ENCODE results near the gene SLC52A3.

Gene SLC52A3

GRCh38 chr20:771741-772464 is 3.6 kb upstream of the SLC52A3 start:
- Histone ChIP-seq H3K4me3 (ENCODE audit: low read depth in 1 of 5, low read length in 5 of 5) (no peak overlapping the region), H3K27me3 (ENCODE audit: control insufficient read depth in 5 of 5, insufficient read depth in 4 of 5, low read length in 5 of 5) (peaks cover 9 to 12% (median 11%) of the 10 kb centered on the region in 5 donors), H3K9me3 (ENCODE audit: control insufficient read depth in 5 of 5, low read length in 5 of 5) (peaks cover 0 to 5% (median 0%) of the 10 kb centered on the region in 5 donors), H3K36me3 (ENCODE audit: control insufficient read depth in 5 of 5, insufficient read depth in 5 of 5, low read length in 5 of 5) (no peaks in the 10 kb centered on the region), H3K27ac (ENCODE audit: low read depth, low read length) (no peak overlapping the region), H3K9ac (ENCODE audit: low read length in 5 of 5) (no peak overlapping the region), H3K4me1 (ENCODE audit: control insufficient read depth in 5 of 5, insufficient read depth in 5 of 5, low read length in 5 of 5) (peaks cover 0 to 10% (median 0%) of the 10 kb centered on the region in 5 donors)

DNA sequence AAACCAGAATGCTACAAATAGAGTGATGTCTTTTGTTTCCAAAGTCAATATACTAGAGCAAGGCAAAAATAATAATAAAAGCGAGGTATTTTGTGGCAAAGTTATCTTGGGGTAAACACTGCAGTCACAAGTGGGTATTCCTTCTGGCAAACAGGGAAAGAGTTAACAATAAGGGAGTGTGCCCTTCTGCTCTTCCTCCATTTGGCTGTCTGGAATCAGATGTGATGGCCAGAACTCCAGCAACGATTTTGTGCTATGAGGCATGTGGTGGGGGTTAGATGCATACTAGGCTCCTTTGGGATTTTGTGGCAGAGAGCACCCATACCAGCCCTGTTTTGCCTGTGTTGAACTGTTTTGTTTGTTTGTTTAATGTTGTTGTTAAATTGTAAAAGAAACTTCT is 2.4 kb upstream of the SLC52A3 start:
- Histone ChIP-seq H3K27ac (ENCODE audit: low read depth, low read length) (no peak overlapping the region), H3K4me1 (ENCODE audit: control insufficient read depth in 5 of 5, insufficient read depth in 5 of 5, low read length in 5 of 5) (peaks cover 0 to 10% (median 0%) of the 10 kb centered on the region in 5 donors), H3K27me3 (ENCODE audit: control insufficient read depth in 5 of 5, insufficient read depth in 4 of 5, low read length in 5 of 5) (peaks cover 4 to 9% (median 8%) of the 10 kb centered on the region in 5 donors), H3K9me3 (ENCODE audit: control insufficient read depth in 5 of 5, low read length in 5 of 5) (peaks cover 0 to 5% (median 0%) of the 10 kb centered on the region in 5 donors), H3K9ac (ENCODE audit: low read length in 5 of 5) (no peak overlapping the region), H3K36me3 (ENCODE audit: control insufficient read depth in 5 of 5, insufficient read depth in 5 of 5, low read length in 5 of 5) (no peaks in the 10 kb centered on the region), H3K4me3 (ENCODE audit: low read depth in 1 of 5, low read length in 5 of 5) (no peak overlapping the region)

- Histone ChIP-seq H3K27ac (ENCODE audit: low read depth, low read length) (no peak overlapping the region), H3K9me3 (ENCODE audit: control insufficient read depth in 5 of 5, low read length in 5 of 5) (peaks cover 0 to 5% (median 0%) of the 10 kb centered on the region in 5 donors), H3K9ac (ENCODE audit: low read length in 5 of 5) (no peak overlapping the region), H3K4me1 (ENCODE audit: control insufficient read depth in 5 of 5, insufficient read depth in 5 of 5, low read length in 5 of 5) (peaks cover 0 to 10% (median 0%) of the 10 kb centered on the region in 5 donors), H3K36me3 (ENCODE audit: control insufficient read depth in 5 of 5, insufficient read depth in 5 of 5, low read length in 5 of 5) (no peaks in the 10 kb centered on the region), H3K4me3 (ENCODE audit: low read depth in 1 of 5, low read length in 5 of 5) (no peak overlapping the region), H3K27me3 (ENCODE audit: control insufficient read depth in 5 of 5, insufficient read depth in 4 of 5, low read length in 5 of 5) (peaks cover 0 to 11% (median 5%) of the 10 kb centered on the region in 5 donors)
These were observed 1.4 kb downstream of the SLC52A3 start for GRCh38 chr20:766906-767305.

GRCh38 chr20:764255-764654 is 4.0 kb downstream of the SLC52A3 start:
- peaks cover 0 to 9% (median 3%) of the 10 kb centered on the region in 5 donors for H3K4me1 ChIP-seq (ENCODE audit: control insufficient read depth in 5 of 5, insufficient read depth in 5 of 5, low read length in 5 of 5)
- no peak overlapping the region for H3K4me3 ChIP-seq (ENCODE audit: low read depth in 1 of 5, low read length in 5 of 5)

DNA sequence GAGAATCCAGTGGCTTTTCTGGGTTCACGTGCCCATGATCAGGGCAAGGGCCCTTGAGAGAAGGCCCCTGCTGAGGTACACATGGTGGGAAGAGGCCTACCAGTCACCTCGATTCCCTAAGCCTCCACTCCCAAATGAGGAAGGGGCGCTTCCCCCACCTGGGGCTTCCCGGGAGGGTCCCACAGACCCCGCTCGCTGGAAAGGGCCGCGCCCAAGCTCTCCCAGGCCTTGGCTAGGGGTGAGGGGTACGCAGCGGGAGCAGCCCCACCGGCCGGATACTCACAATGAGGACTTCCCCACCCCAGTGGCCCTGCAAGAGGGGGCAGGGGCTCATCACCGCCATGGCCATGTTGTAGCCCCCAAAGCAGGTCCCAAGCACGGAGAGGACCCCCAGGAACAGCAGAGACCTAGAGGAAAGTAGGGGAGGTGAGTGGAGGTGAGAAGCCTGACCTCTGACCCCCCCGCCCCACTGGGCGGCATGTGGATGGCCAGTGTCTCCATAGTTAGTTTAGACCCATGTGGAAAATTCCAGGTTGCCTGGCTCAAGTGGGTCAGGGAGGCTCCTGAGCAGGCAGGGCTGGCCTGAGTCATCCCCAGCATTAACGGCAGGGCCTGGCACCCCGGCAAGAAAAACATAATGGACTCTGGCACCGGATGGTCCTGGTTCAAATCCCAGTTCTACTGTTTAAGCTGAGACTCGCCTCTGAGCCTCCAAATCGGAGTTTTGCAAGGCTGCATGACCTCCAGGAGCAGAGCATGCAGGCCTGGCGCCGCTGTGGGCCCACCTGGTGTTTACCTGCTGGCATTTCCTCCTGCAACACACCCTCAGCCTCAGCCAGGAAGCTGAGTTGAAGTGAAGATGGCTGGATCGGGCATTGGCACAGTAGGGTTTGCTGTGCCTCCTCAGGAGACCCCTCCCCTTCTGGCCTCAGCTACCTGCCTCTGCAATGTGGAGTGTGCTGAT is 6.6 kb downstream of the SLC52A3 start:
- no peak overlapping the region for H3K9ac ChIP-seq (ENCODE audit: low read length in 5 of 5)
- H3K4me1 ChIP-seq (ENCODE audit: control insufficient read depth in 5 of 5, insufficient read depth in 5 of 5, low read length in 5 of 5): peaks cover 0 to 9% (median 3%) of the 10 kb centered on the region in 5 donors
- H3K36me3 ChIP-seq (ENCODE audit: control insufficient read depth in 5 of 5, insufficient read depth in 5 of 5, low read length in 5 of 5): no peaks in the 10 kb centered on the region
- H3K27me3 ChIP-seq (ENCODE audit: control insufficient read depth in 5 of 5, insufficient read depth in 4 of 5, low read length in 5 of 5): peaks cover 9 to 19% (median 14%) of the 10 kb centered on the region in 5 donors
- no peak overlapping the region for H3K27ac ChIP-seq (ENCODE audit: low read depth, low read length)
- no peak overlapping the region for H3K4me3 ChIP-seq (ENCODE audit: low read depth in 1 of 5, low read length in 5 of 5)
- no peaks in the 10 kb centered on the region for H3K9me3 ChIP-seq (ENCODE audit: control insufficient read depth in 5 of 5, low read length in 5 of 5)

More at GRCh38 chr20:764255-764654, 4.0 kb downstream of the SLC52A3 start:
- H3K27me3 ChIP-seq (ENCODE audit: control insufficient read depth in 5 of 5, insufficient read depth in 4 of 5, low read length in 5 of 5): peaks cover 9 to 17% (median 15%) of the 10 kb centered on the region in 5 donors
- no peaks in the 10 kb centered on the region for H3K9me3 ChIP-seq (ENCODE audit: control insufficient read depth in 5 of 5, low read length in 5 of 5)
- no peak overlapping the region for H3K9ac ChIP-seq (ENCODE audit: low read length in 5 of 5)
- H3K36me3 ChIP-seq (ENCODE audit: control insufficient read depth in 5 of 5, insufficient read depth in 5 of 5, low read length in 5 of 5): no peaks in the 10 kb centered on the region
- no peak overlapping the region for H3K27ac ChIP-seq (ENCODE audit: low read depth, low read length)

GRCh38 chr20:760751-761417 is 7.4 kb downstream of the SLC52A3 start:
- no peaks in the 10 kb centered on the region for H3K36me3 ChIP-seq (ENCODE audit: control insufficient read depth in 5 of 5, insufficient read depth in 5 of 5, low read length in 5 of 5)
- H3K9me3 ChIP-seq (ENCODE audit: control insufficient read depth in 5 of 5, low read length in 5 of 5): no peaks in the 10 kb centered on the region
- H3K27me3 ChIP-seq (ENCODE audit: control insufficient read depth in 5 of 5, insufficient read depth in 4 of 5, low read length in 5 of 5): peaks cover 9 to 19% (median 14%) of the 10 kb centered on the region in 5 donors
- H3K4me3 ChIP-seq (ENCODE audit: low read depth in 1 of 5, low read length in 5 of 5): no peak overlapping the region
- no peak overlapping the region for H3K9ac ChIP-seq (ENCODE audit: low read length in 5 of 5)
- H3K27ac ChIP-seq (ENCODE audit: low read depth, low read length): no peak overlapping the region
- H3K4me1 ChIP-seq (ENCODE audit: control insufficient read depth in 5 of 5, insufficient read depth in 5 of 5, low read length in 5 of 5): peaks cover 0 to 9% (median 3%) of the 10 kb centered on the region in 5 donors

GRCh38 chr20:757506-757905 is 10.8 kb downstream of the SLC52A3 start:
- Histone ChIP-seq H3K4me3 (ENCODE audit: low read depth in 1 of 5, low read length in 5 of 5) (no peak overlapping the region), H3K36me3 (ENCODE audit: control insufficient read depth in 5 of 5, insufficient read depth in 5 of 5, low read length in 5 of 5) (no peaks in the 10 kb centered on the region), H3K9me3 (ENCODE audit: control insufficient read depth in 5 of 5, low read length in 5 of 5) (no peaks in the 10 kb centered on the region), H3K27ac (ENCODE audit: low read depth, low read length) (no peak overlapping the region), H3K9ac (ENCODE audit: low read length in 5 of 5) (no peak overlapping the region), H3K4me1 (ENCODE audit: control insufficient read depth in 5 of 5, insufficient read depth in 5 of 5, low read length in 5 of 5) (peaks cover 0 to 9% (median 3%) of the 10 kb centered on the region in 5 donors), H3K27me3 (ENCODE audit: control insufficient read depth in 5 of 5, insufficient read depth in 4 of 5, low read length in 5 of 5) (peaks cover 9 to 16% (median 13%) of the 10 kb centered on the region in 5 donors)

DNA sequence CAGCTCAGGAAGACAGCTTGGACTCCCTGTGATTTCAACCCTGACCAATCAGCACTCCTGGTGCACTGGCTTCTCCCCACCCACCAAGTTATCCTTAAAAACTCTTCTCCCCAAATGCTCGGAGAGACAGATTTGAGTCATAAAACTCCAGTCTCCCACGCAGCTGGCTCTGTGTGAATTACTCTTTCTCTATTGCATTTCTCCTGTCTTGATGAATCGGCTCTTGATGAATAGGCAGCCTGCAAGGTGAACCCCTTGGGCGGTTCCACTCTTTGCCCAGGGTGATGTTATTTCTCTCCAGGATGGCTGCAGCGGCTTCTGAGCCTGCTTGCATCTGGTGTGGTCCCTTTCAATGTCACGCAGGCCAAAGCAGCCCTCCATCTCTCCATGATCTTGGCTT is 12.4 kb downstream of the SLC52A3 start:
- H3K4me1 ChIP-seq (ENCODE audit: control insufficient read depth in 5 of 5, insufficient read depth in 5 of 5, low read length in 5 of 5): peaks cover 0 to 7% (median 3%) of the 10 kb centered on the region in 5 donors
- no peak overlapping the region for H3K4me3 ChIP-seq (ENCODE audit: low read depth in 1 of 5, low read length in 5 of 5)
- H3K9ac ChIP-seq (ENCODE audit: low read length in 5 of 5): no peak overlapping the region
- no peaks in the 10 kb centered on the region for H3K9me3 ChIP-seq (ENCODE audit: control insufficient read depth in 5 of 5, low read length in 5 of 5)
- peaks cover 8 to 17% (median 11%) of the 10 kb centered on the region in 5 donors for H3K27me3 ChIP-seq (ENCODE audit: control insufficient read depth in 5 of 5, insufficient read depth in 4 of 5, low read length in 5 of 5)
- H3K36me3 ChIP-seq (ENCODE audit: control insufficient read depth in 5 of 5, insufficient read depth in 5 of 5, low read length in 5 of 5): no peaks in the 10 kb centered on the region
- no peak overlapping the region for H3K27ac ChIP-seq (ENCODE audit: low read depth, low read length)

DNA sequence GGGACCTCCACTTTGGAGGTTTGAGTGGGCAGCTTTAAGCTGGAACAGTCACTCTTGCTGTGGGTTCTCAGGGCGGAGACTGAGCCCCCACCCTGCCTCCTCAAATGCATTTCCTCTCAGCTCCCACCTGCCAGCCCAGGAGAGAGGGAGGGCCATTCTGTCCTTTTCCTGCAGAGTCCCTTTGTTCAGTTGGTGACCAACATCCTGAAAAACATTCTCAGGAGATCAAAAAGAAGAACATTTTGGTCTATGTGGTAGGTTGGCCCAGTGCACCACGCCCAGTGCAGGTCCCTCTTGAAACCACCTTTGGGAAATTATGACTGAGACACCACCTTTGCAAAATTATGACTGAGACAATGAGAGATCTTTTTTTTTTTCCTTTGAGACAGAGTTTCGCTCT is 13.4 kb downstream of the SLC52A3 start:
- H3K36me3 ChIP-seq (ENCODE audit: control insufficient read depth in 5 of 5, insufficient read depth in 5 of 5, low read length in 5 of 5): no peaks in the 10 kb centered on the region
- H3K27ac ChIP-seq (ENCODE audit: low read depth, low read length): no peak overlapping the region
- H3K27me3 ChIP-seq (ENCODE audit: control insufficient read depth in 5 of 5, insufficient read depth in 4 of 5, low read length in 5 of 5): peaks cover 0 to 11% (median 3%) of the 10 kb centered on the region in 5 donors
- H3K9ac ChIP-seq (ENCODE audit: low read length in 5 of 5): no peak overlapping the region
- no peaks in the 10 kb centered on the region for H3K9me3 ChIP-seq (ENCODE audit: control insufficient read depth in 5 of 5, low read length in 5 of 5)
- peaks cover 0 to 6% (median 3%) of the 10 kb centered on the region in 5 donors for H3K4me1 ChIP-seq (ENCODE audit: control insufficient read depth in 5 of 5, insufficient read depth in 5 of 5, low read length in 5 of 5)
- H3K4me3 ChIP-seq (ENCODE audit: low read depth in 1 of 5, low read length in 5 of 5): no peak overlapping the region

Data from subcutaneous abdominal adipose tissue (tissue), 5 donors.